Natural killer cell (primary cell): ENCODE results near the gene RBFOX2. TPM values are rescaled to one million over a fixed set of nuclear protein-coding genes. Genes with fewer than 3 reads are reported as not detected.

Experiments
- ATAC-seq, 3 donors: fragments of 150-1000 bp in 2 of 3; fragments of 200-7000 bp in 1 of 3; cut with Tn5 transposase; 1 replicate in 1 of 3; 2 replicates in 2 of 3; pipeline ENCODE4 v1.10.0; 2021; ENCODE audit warnings: mild to moderate bottlenecking in 2 of 3, moderate library complexity in 2 of 3
- DNase-seq, 2 donors: peaks; one replicate each; pipeline versions ENCODE4 v3.0.0 to v3.0.0-alpha.2; 2013 to 2021; ENCODE audit warnings: mixed read lengths in 1 of 2
- H3K27ac ChIP-seq: one replicate; pipeline ENCODE4 v1.5.1; 2013; ENCODE audit warnings: mild to moderate bottlenecking, low read length
- H3K27me3 ChIP-seq: one replicate; pipeline ENCODE4 v1.6.1; 2013; ENCODE audit warnings: low read length; ENCODE audit not compliant: control insufficient read depth, insufficient read depth
- H3K36me3 ChIP-seq: one replicate; pipeline ENCODE4 v1.6.1; 2013; ENCODE audit warnings: low read length; ENCODE audit not compliant: control insufficient read depth, insufficient read depth
- H3K4me1 ChIP-seq: one replicate; pipeline ENCODE4 v1.6.1; 2013; ENCODE audit warnings: low read length; ENCODE audit not compliant: control insufficient read depth, insufficient read depth
- H3K4me3 ChIP-seq: one replicate; pipeline ENCODE4 v1.5.1; 2013; ENCODE audit warnings: low read length
- H3K9me3 ChIP-seq: one replicate; pipeline ENCODE4 v1.6.1; 2013; ENCODE audit warnings: low read length; ENCODE audit not compliant: control insufficient read depth, insufficient read depth
- H3K27ac Mint-ChIP-seq, 2 donors: one replicate each; pipeline ENCODE4 v1.8.0; 2022; ENCODE audit warnings: mild to moderate bottlenecking in 2 of 2, mixed read lengths in 2 of 2, moderate library complexity in 1 of 2
- H3K27me3 Mint-ChIP-seq, 2 donors: one replicate each; pipeline ENCODE4 v1.8.0; 2022; ENCODE audit warnings: low read depth in 2 of 2, mixed read lengths in 2 of 2
- H3K36me3 Mint-ChIP-seq: one replicate; pipeline ENCODE4 v1.8.0; 2022; ENCODE audit warnings: mixed read lengths
- H3K4me1 Mint-ChIP-seq, 2 donors: one replicate each; pipeline ENCODE4 v1.8.0; 2022; ENCODE audit warnings: mixed read lengths in 2 of 2
- H3K4me3 Mint-ChIP-seq: one replicate; pipeline ENCODE4 v1.8.0; 2022; ENCODE audit warnings: mild to moderate bottlenecking, moderate library complexity, mixed read lengths
- H3K9me3 Mint-ChIP-seq, 2 donors: one replicate each; pipeline ENCODE4 v1.8.0; 2022; ENCODE audit warnings: mixed read lengths in 2 of 2
- CTCF ChIP-seq: fragments of 200-600 bp; IDR thresholded peaks from one replicate; pipeline ENCODE4 v1.8.0; 2022; ENCODE audit warnings: antibody characterized with exemption
- WGBS: methylation state at CpG from one replicate; pipeline ENCODE4 v1.1.7; 2013; ENCODE audit warnings: missing lambda C conversion rate; ENCODE audit not compliant: insufficient coverage; 5-methylcytosine and 5-hydroxymethylcytosine counted together
- intact Hi-C: fragments of 100-400 bp; cut with micrococcal nuclease; formaldehyde crosslinking; loops from one replicate; pipeline ENCODE4 v1.14.2; 2022
- total RNA-seq, 4 donors: library from RNA; stranded (reverse); fragments of 120-200 nt in 1 of 4; gene quantifications; one replicate each; pipeline versions ENCODE4 v1.2.3 to v1.2.4, GENCODE V29; 2013 to 2022

Gene RBFOX2
- total RNA-seq, 3 donors from 2014 or later (not counting 1 experiment from before 2014, with no cell fraction given): 1.0 to 4.7 (median 3.0) TPM

GRCh38 chr22:35958334-35958733 lies 70.3 kb downstream of the RBFOX2 start:
- Histone ChIP-seq H3K27me3 (no peaks in the 10 kb centered on the region), H3K27ac (no peak overlapping the region), H3K4me1 (no peaks in the 10 kb centered on the region), H3K4me3 (no peak overlapping the region), H3K36me3 (no peaks in the 10 kb centered on the region), H3K9me3 (no peaks in the 10 kb centered on the region)
- no peak overlapping the region for H3K4me3 Mint-ChIP-seq
- 76% methylated on average over 2 of the region's 2 CpGs for WGBS
- no peaks in the 10 kb centered on the region for H3K9me3 Mint-ChIP-seq
- H3K27me3 Mint-ChIP-seq: peaks cover 15 to 17% of the 10 kb centered on the region in 2 donors
- TF ChIP-seq CTCF: no peak
- no peak overlapping the region for H3K27ac Mint-ChIP-seq
- H3K36me3 Mint-ChIP-seq: no peaks in the 10 kb centered on the region
- intact Hi-C loops: no loop called here
- H3K4me1 Mint-ChIP-seq: no peaks in the 10 kb centered on the region
- ATAC-seq: no peak
- no peak for DNase-seq

- intact Hi-C loops: no loop called here
- H3K4me3 ChIP-seq: no peak overlapping the region
- Mint-ChIP-seq H3K4me1 (no peaks in the 10 kb centered on the region), H3K9me3 (no peaks in the 10 kb centered on the region), H3K27ac (no peak overlapping the region), H3K4me3 (no peak overlapping the region), H3K36me3 (no peaks in the 10 kb centered on the region), H3K27me3 (peaks cover 12 to 15% of the 10 kb centered on the region in 2 donors)
- WGBS: 86% methylated on average over 1 of the region's 1 CpG
- no peak for TF ChIP-seq CTCF
- H3K27ac ChIP-seq: no peak overlapping the region
- ATAC-seq: no peak
- H3K27me3 ChIP-seq: no peaks in the 10 kb centered on the region
- H3K9me3 ChIP-seq: no peaks in the 10 kb centered on the region
- H3K36me3 ChIP-seq: no peaks in the 10 kb centered on the region
- H3K4me1 ChIP-seq: no peaks in the 10 kb centered on the region
- DNase-seq: no peak
These were observed 71.0 kb downstream of the RBFOX2 start for GRCh38 chr22:35957589-35957988.

- H3K9me3 Mint-ChIP-seq: no peaks in the 10 kb centered on the region
- DNase-seq (no peak), ATAC-seq (no peak)
- H3K36me3 ChIP-seq: no peaks in the 10 kb centered on the region
- no peak overlapping the region for H3K4me3 Mint-ChIP-seq
- H3K27ac ChIP-seq: no peak overlapping the region
- no peaks in the 10 kb centered on the region for H3K4me1 Mint-ChIP-seq
- WGBS: 70% methylated on average over 1 of the region's 3 CpGs
- no peaks in the 10 kb centered on the region for H3K4me1 ChIP-seq
- TF ChIP-seq CTCF: no peak
- no peaks in the 10 kb centered on the region for H3K9me3 ChIP-seq
- H3K27me3 Mint-ChIP-seq: peaks cover 10 to 13% of the 10 kb centered on the region in 2 donors
- H3K4me3 ChIP-seq: no peak overlapping the region
- no peaks in the 10 kb centered on the region for H3K36me3 Mint-ChIP-seq
- intact Hi-C loops: no loop called here
- no peak overlapping the region for H3K27ac Mint-ChIP-seq
- no peaks in the 10 kb centered on the region for H3K27me3 ChIP-seq
These were observed 71.8 kb downstream of the RBFOX2 start for GRCh38 chr22:35956850-35957249.

GRCh38 chr22:35955546-35955945 lies 73.1 kb downstream of the RBFOX2 start:
- Mint-ChIP-seq H3K27ac (no peak overlapping the region), H3K4me1 (no peaks in the 10 kb centered on the region), H3K4me3 (no peak overlapping the region), H3K27me3 (peaks cover 6 to 7% of the 10 kb centered on the region in 2 donors), H3K36me3 (no peaks in the 10 kb centered on the region), H3K9me3 (no peaks in the 10 kb centered on the region)
- ATAC-seq (no peak), DNase-seq (no peak)
- 86% methylated on average over 6 of the region's 7 CpGs for WGBS
- no peaks in the 10 kb centered on the region for H3K9me3 ChIP-seq
- no peaks in the 10 kb centered on the region for H3K27me3 ChIP-seq
- no peaks in the 10 kb centered on the region for H3K36me3 ChIP-seq
- intact Hi-C loops: no loop called here
- TF ChIP-seq CTCF: no peak
- no peaks in the 10 kb centered on the region for H3K4me1 ChIP-seq
- H3K27ac ChIP-seq: no peak overlapping the region
- no peak overlapping the region for H3K4me3 ChIP-seq
